G401 (cell line): Measurements from ENCODE around the gene RIN1. TPM values are rescaled to one million over a fixed set of nuclear protein-coding genes. Genes with fewer than 3 reads are reported as not detected.
"Not testable (repeated sequence)": the region's sequence is repeated elsewhere in the genome, so short reads cannot be mapped to it uniquely, and the experiment has no call there.

Experiments used
- DNase-seq: peaks from one replicate; pipeline ENCODE4 v3.0.0-alpha.2; 2015; ENCODE audit warnings: low spot score
- in situ Hi-C: cut with HindIII; loops from 2 replicates; pipeline ENCODE4 v1.10.0; 2016; ENCODE audit warnings: low sequenced_read_pairs, mixed read lengths
- total RNA-seq: library from RNA; depleted of rRNA; stranded (reverse); fragments of >200 nt; shearing (Covaris generic); gene quantifications from 2 replicates; pipeline ENCODE4 v1.2.3, GENCODE V29; 2014

RIN1 gene
- total RNA-seq, 1 experiment from 2014 or later, result 46.6 TPM

DNA sequence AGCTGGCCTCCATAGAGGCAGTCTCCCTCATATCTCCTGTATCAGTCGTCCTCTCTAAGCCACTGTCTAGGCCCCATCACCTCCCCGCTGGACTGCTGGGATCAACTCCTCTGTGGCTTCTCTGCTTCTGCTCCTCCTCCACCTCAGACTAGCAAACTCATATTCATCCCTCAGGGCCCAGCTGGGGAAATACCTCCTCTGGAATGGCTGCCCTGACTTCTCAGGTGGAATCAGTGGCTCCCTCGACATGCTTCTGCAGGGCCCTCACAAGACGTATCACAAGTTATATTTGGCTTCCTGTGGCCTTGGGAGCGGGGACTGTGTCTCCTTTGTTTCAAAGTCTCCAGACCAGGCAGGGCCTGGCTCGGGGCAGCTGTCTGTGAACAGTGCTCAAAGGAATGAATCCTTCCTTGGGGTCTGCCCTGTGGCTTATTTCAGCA lies 25.3 kb upstream of the RIN1 start:
- no peak for DNase-seq
- in situ Hi-C loops, result no loop called here

- in situ Hi-C loops, result no loop called here
- no peak for DNase-seq
Measured at GRCh38 chr11:66360406-66361073, 24.3 kb upstream of the RIN1 start.

- in situ Hi-C loops, result no loop called here
- no peak for DNase-seq
Measured at GRCh38 chr11:66359662-66360087, 23.4 kb upstream of the RIN1 start.

DNA sequence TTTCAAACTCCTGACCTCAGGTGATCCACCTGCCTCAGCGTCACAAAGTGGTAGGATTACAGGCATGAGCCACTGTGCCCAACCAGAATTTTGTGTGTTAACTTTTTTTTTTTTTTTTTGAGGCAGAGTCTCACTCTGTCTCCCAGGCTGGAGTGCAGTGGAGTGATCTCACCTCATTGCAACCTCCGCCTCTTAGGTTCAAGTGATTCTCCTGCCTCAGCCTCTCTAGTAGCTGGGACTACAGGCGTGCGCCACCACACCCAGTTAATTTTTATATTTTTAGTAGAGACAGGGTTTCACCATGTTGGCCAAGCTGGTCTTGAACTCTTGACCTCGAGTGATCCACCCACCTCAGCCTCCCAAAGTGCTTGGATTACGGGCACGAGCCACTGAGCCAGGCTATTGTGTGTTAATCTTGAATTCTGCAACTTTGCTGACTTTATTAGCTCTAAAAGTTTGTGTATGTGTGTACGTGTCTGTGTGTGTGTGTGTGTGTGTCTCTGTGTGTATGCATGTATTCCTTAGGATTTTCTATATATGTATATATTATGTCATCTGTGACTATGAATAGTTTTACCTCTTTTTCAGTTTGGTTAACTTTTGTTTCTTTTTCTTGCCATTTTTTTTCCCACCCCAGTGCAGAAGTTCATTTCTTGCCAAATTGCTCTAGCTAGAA lies 14.5 kb upstream of the RIN1 start:
- DNase-seq, in situ Hi-C loops: not testable (repeated sequence)

DNA sequence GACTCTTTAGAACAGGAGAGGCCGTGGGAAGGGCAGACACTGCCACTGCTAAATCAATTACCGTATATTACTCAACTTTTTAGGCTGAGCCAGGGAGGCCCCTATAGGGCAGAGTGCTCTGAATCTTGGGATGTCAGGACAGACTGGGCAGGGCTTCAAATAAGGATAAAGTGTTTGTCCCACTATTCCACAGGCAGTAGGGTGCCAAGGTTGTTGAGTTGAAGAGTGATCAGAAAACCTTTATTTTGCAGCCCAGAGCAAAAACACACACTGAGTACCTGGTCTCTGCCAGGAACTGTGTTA lies 12.8 kb upstream of the RIN1 start:
- in situ Hi-C loops, result no loop called here
- no peak for DNase-seq

DNA sequence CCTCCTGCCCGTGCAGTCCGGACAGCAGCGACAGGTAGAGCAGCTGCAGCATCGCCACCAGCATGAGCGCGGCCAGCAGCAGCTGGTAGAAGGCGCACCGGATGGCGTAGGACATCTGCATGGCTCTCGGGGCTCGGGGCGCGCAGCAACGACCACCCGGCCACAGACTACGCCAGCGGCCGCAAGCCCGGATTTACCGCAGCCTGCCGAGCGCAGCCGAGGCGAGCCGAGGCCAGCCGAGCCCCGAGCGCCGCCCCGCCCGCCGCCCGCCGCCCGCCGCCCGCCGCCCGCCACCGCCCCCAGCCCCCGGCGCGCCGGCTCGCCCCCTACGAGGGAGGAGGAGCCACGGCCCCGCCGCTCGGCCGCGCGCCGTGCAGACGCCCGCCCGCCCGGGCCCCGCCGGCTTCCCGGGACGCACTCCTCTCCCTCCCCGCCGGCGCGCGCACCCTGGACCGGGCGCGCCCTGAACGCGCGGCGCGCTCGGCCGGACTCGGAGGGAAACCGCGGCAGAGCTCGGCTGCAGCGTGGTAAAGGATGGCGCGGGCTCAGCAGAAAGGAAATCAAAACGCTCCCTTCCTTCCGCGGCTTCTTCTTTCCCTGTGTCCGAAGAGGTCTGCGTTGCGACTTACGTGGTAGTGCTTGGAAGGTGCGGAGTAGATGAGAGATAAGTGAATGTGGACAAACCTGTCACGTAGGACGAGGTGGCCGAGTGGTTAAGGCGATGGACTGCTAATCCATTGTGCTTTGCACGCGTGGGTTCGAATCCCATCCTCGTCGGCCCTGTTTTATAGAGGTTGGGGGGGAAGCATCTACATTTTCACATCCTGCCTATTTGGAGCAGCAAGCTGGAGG lies 11.4 kb upstream of the RIN1 start, which contains the start of gene B4GAT1:
Gene B4GAT1 (minus strand): TSS at position 205 of the 852 bp plus-strand sequence. CDS start 84 bp downstream, at position 121.
- peak; percentile 95 for DNase-seq
- in situ Hi-C loops, result no loop called here

GRCh38 chr11:66346476-66347424 lies 10.5 kb upstream of the RIN1 start:
- in situ Hi-C loops, result no loop called here
- peak; percentile 39 for DNase-seq

DNA sequence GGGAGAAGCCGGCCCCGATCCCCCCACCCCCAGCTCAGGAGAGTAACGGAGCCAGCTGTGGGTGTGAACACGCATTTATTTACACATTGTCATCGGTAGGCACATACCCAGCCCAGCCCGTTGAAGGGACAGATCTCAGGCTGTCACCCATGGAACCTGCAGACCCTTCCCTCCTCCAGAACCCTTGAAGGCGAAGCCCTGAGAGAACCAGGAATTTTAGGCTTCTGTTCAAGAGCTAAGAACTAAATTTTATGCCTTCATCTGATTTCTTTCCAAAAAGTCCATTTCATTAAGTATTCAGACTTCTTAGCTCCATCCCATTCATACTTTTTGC lies 9.0 kb upstream of the RIN1 start:
- DNase-seq, result no peak
- in situ Hi-C loops, result no loop called here

DNA sequence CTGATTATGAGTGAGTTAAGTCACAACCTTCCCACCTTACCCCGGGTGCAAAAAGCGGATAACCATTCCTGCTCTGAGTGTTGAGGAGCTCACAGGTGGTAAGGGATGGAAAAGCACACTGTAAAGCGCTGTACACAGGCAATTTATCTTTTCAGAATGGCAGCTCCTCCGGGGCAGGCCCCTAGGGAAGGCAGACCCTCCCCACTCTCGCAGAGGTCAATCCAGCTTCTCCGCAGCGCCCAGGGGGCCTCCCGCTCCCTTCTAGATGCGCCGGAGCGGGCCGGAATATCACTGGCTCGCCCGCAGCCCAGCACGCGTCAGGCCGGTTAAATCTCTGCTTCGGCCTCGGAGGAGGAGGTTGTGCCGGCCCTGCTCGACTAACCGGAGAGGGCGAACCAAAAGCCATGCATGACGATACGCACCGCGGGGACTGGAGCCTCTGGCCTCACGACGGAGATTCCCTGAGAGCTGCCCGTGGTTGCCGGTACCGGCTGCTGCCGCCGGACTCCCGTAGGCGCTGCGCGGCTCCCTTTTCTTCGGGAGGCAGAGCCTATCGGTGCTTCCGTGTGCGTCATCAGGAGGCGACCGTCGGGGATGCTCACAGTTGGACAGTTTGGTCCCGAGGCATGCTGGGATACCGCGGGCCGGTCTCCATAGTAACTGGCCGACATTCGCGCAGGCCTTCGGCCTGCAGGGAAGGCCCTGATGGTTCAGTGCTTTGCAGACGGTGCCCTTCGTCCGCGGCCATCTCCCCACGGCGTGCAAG lies 8.5 kb upstream of the RIN1 start, which contains the start of gene BRMS1:
Gene BRMS1 (minus strand): TSS at position 555 of the 766 bp plus-strand sequence. CDS start 2,870 bp downstream, outside the sequence.
- in situ Hi-C loops, result no loop called here

DNA sequence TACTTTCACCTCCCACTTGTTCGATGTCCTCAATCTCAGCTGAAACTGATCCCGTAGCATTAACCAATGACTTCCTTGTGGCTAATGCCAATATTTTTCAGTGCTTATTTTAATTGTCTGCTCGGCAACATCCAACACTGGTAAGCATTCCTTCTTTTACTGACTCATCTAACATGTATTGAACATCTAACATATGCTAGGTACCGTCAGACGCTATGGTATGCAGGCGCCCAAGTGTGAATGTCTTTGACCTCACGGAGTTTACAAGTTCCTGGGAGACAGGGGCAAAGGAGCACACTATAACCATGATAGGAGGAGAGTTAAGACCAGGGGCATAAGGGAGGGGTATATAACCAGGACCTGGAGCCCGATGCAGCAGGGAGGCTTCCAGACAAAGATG lies 6.9 kb upstream of the RIN1 start:
- in situ Hi-C loops, result no loop called here
- no peak for DNase-seq

More for the DNA sequence above, 8.5 kb upstream of the RIN1 start, which contains the start of gene BRMS1:
- DNase-seq, result peak; percentile 96

GRCh38 chr11:66341502-66342126 lies 5.4 kb upstream of the RIN1 start:
- in situ Hi-C loops, result no loop called here
- DNase-seq, result no peak

DNA sequence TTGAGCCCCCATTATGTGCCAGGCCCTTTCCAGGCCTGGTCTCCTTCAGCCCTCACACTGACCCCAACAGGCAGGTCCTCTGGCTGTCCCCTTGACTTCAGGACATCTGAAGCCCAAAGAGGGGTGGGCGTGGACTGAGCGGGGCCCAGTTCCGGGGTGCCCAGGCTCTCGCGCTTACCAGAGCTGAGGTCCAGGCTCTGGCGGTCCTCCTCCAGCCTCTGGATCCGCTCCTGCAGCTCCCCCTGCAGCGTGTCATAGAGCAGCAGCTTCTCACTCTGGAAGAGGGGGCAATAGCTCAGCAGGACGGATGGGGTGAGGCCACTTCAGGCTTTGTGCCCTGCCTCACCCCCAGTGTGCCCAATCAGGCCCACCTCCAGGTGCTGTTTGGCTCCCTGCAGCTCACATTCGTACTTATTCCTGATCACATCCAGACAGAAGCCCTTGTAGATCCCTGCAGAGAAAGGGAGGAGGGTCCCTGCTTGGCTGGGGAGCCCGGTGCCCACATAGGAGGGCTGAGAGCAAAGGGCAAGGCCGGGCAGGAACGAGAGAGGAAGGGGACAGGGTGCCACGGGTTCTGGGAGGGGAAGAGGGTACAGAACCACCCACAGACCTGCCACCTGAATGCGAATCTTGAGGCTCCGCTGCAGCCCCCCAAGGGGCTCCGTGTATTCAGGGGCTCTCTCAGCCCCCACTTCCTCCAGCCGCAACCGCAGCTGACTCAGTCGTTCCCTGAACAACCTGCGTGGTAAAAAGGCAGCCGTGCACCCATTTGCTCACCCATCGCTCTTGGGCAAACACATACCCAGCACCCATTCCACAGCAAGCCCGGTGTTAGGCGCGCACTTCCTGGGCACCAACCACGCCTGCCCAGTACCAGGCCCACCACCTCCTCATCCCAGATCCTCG lies 4.6 kb upstream of the RIN1 start:
- DNase-seq, result no peak
- in situ Hi-C loops, result no loop called here

- in situ Hi-C loops, result no loop called here
- no peak for DNase-seq
Measured at GRCh38 chr11:66339686-66340483, 3.7 kb upstream of the RIN1 start.

- in situ Hi-C loops, result no loop called here
- DNase-seq, result no peak
Measured at GRCh38 chr11:66339162-66339675, 3.0 kb upstream of the RIN1 start.

- in situ Hi-C loops, result no loop called here
- DNase-seq, result no peak
Measured at GRCh38 chr11:66338276-66339161, 2.3 kb upstream of the RIN1 start.
